ENCODE data around the gene REG4.

GRCh38 chr1:119815928-119816327, 4.7 kb upstream of the REG4 start:
- TF ChIP-seq HNRNPLL (IDR thresholded peaks at IDR 0.05; ENCODE audit: low read depth, low read length, poor library complexity, severe bottlenecking), result no peak
- TF ChIP-seq NR1H2 (CRISPR knock-in tag; IDR thresholded peaks at IDR 0.05; ENCODE audit: borderline replicate concordance, low read depth), result no peak
- no peak for TF ChIP-seq MYC (CRISPR knock-in tag; IDR thresholded peaks at IDR 0.05; ENCODE audit: borderline replicate concordance)
- TF ChIP-seq ONECUT2 (CRISPR knock-in tag; IDR thresholded peaks at IDR 0.05), result no peak
- no peak for TF ChIP-seq TERF1 (CRISPR knock-in tag; IDR thresholded peaks at IDR 0.05)
- TF ChIP-seq ZNF3 (CRISPR knock-in tag; IDR thresholded peaks at IDR 0.05), result no peak
- no peak for TF ChIP-seq ZBTB39 (CRISPR knock-in tag; IDR thresholded peaks at IDR 0.05)
- TF ChIP-seq JUNB (CRISPR knock-in tag; IDR thresholded peaks at IDR 0.05; ENCODE audit: borderline replicate concordance), result no peak
- no peak for TF ChIP-seq ARNT (IDR thresholded peaks at IDR 0.05)
- TF ChIP-seq TOPORS (CRISPR knock-in tag; IDR thresholded peaks at IDR 0.05), result no peak
- TF ChIP-seq CTCF (CRISPR knock-in tag; IDR thresholded peaks at IDR 0.05), result no peak
- no peak for TF ChIP-seq REST (IDR thresholded peaks at IDR 0.05; ENCODE audit: borderline replicate concordance in 1 of 2, low read depth in 1 of 2, low read length in 2 of 2)

Measured in HepG2 (cell line).